Mucosa of descending colon (tissue), 3 donors: ENCODE data around the gene IGSF21. TPM values are rescaled to one million over a fixed set of nuclear protein-coding genes. Genes with fewer than 3 reads are reported as not detected.

Source experiments
- ATAC-seq: fragments of 200-7000 bp; cut with Tn5 transposase; one replicate; pipeline ENCODE4 v1.9.1; 2020; ENCODE audit warnings: mild to moderate bottlenecking, moderate library complexity
- DNase-seq, 3 donors: peaks; one replicate each; pipeline ENCODE4 v3.0.0-alpha.2; 2020
- H3K36me3 ChIP-seq: fragments of 200-600 bp; one replicate; pipeline ENCODE4 v1.8.0; 2021; ENCODE audit warnings: low read depth, mild to moderate bottlenecking
- H3K4me1 ChIP-seq: fragments of 200-600 bp; one replicate; pipeline ENCODE4 v1.8.0; 2021; ENCODE audit warnings: low read depth, mild to moderate bottlenecking
- H3K4me3 ChIP-seq: fragments of 200-600 bp; one replicate; pipeline ENCODE4 v1.8.0; 2021; ENCODE audit warnings: mild to moderate bottlenecking
- H3K9me3 ChIP-seq: fragments of 200-600 bp; one replicate; pipeline ENCODE4 v1.8.0; 2021; ENCODE audit warnings: mild to moderate bottlenecking
- CTCF ChIP-seq: fragments of 200-600 bp; IDR thresholded peaks from one replicate; pipeline ENCODE4 v1.8.0; 2022; ENCODE audit warnings: antibody characterized with exemption, mild to moderate bottlenecking
- intact Hi-C, 2 donors: fragments of 100-400 bp; cut with DNase I in 1 of 2; cut with micrococcal nuclease in 1 of 2; formaldehyde crosslinking; loops; one replicate each; pipeline versions ENCODE4 v1.11.0 to v1.11.1; 2022; cut with DNase I, micrococcal nuclease
- total RNA-seq, 3 donors: library from RNA; stranded (reverse); fragmentation: NEBNext Ultra II Directional in 2 of 3; extraction: Animal tissue kit (Norgen Biotek cat#: 25700) in 2 of 3; gene quantifications; one replicate each; pipeline versions ENCODE4 v1.2.1 to v1.2.4, GENCODE V29; 2021 to 2023
- donor health status: DM: no; HTN: no; CAD: no; lungs with moderate emphysema.
- donor health status: DM: no; HTN: no; CAD: no.
- donor health status: DM: no; HTN: yes; CAD: no.

IGSF21 gene
- total RNA-seq, 3 donors from 2014 or later = 0.70 to 1.4 (median 0.96) TPM

- H3K9me3 ChIP-seq = no peaks in the 10 kb centered on the region
- ATAC-seq = no peak
- no peaks in the 10 kb centered on the region for H3K4me1 ChIP-seq
- no peak overlapping the region for H3K4me3 ChIP-seq
- intact Hi-C loops = no loop called here
- no peaks in the 10 kb centered on the region for H3K36me3 ChIP-seq
- TF ChIP-seq CTCF = no peak
- DNase-seq = no peak
These were observed 171.3 kb downstream of the IGSF21 start for GRCh38 chr1:18278946-18279345.

- peak; percentile 50 for ATAC-seq
- DNase-seq = peak in 2 of 3 donors; percentile 31 to 33
These were observed 171.9 kb downstream of the IGSF21 start for GRCh38 chr1:18279351-18280074.

GRCh38 chr1:18280956-18281355 is 173.4 kb downstream of the IGSF21 start:
- H3K4me1 ChIP-seq = no peaks in the 10 kb centered on the region
- no peaks in the 10 kb centered on the region for H3K36me3 ChIP-seq
- DNase-seq (no peak), ATAC-seq (no peak)
- H3K4me3 ChIP-seq = no peak overlapping the region
- TF ChIP-seq CTCF = no peak
- no peaks in the 10 kb centered on the region for H3K9me3 ChIP-seq
- intact Hi-C loops = no loop called here

More at GRCh38 chr1:18279351-18280074, 171.9 kb downstream of the IGSF21 start:
- Histone ChIP-seq H3K4me1 (no peaks in the 10 kb centered on the region), H3K9me3 (no peaks in the 10 kb centered on the region), H3K4me3 (no peak overlapping the region), H3K36me3 (no peaks in the 10 kb centered on the region)
- no peak for TF ChIP-seq CTCF
- intact Hi-C loops = no loop called here

GRCh38 chr1:18282851-18283600 is 175.4 kb downstream of the IGSF21 start:
- Histone ChIP-seq H3K9me3 (no peaks in the 10 kb centered on the region), H3K4me3 (no peak overlapping the region), H3K4me1 (no peaks in the 10 kb centered on the region), H3K36me3 (no peaks in the 10 kb centered on the region)
- intact Hi-C loops = no loop called here
- ATAC-seq = peak; percentile 71
- TF ChIP-seq CTCF = no peak
- no peak for DNase-seq

GRCh38 chr1:18283601-18284385 is 176.2 kb downstream of the IGSF21 start:
- peak; percentile 16 for ATAC-seq
- no peak for DNase-seq
- Histone ChIP-seq H3K36me3 (no peaks in the 10 kb centered on the region), H3K9me3 (no peaks in the 10 kb centered on the region), H3K4me3 (no peak overlapping the region), H3K4me1 (peaks cover 2% of the 10 kb centered on the region)
- no peak for TF ChIP-seq CTCF
- intact Hi-C loops = no loop called here
